Keratinocyte (primary cell): Measurements from ENCODE around the gene INSRR.

Experiments used
- EZH2 ChIP-seq: IDR thresholded peaks from one replicate; pipeline ENCODE4 v1.6.1; 2012; ENCODE audit warnings: inconsistent platforms, mild to moderate bottlenecking, low read length, moderate library complexity
- TF ChIP-seq, protein P1 (sequence below), 3 experiments: IDR thresholded peaks in 1 of 3; conservative IDR thresholded peaks in 1 of 3; optimal IDR thresholded peaks in 1 of 3; 2 replicates in 2 of 3; 3 replicates in 1 of 3; pipeline versions ENCODE3 to v1.5.1; 2011; ENCODE audit warnings: low read length in 3 of 3, mild to moderate bottlenecking in 3 of 3, moderate library complexity in 2 of 3, control low read depth in 1 of 3, inconsistent platforms in 1 of 3; ENCODE audit not compliant: insufficient read depth in 2 of 3; ENCODE audit errors: extremely low read depth in 1 of 3

DNA sequence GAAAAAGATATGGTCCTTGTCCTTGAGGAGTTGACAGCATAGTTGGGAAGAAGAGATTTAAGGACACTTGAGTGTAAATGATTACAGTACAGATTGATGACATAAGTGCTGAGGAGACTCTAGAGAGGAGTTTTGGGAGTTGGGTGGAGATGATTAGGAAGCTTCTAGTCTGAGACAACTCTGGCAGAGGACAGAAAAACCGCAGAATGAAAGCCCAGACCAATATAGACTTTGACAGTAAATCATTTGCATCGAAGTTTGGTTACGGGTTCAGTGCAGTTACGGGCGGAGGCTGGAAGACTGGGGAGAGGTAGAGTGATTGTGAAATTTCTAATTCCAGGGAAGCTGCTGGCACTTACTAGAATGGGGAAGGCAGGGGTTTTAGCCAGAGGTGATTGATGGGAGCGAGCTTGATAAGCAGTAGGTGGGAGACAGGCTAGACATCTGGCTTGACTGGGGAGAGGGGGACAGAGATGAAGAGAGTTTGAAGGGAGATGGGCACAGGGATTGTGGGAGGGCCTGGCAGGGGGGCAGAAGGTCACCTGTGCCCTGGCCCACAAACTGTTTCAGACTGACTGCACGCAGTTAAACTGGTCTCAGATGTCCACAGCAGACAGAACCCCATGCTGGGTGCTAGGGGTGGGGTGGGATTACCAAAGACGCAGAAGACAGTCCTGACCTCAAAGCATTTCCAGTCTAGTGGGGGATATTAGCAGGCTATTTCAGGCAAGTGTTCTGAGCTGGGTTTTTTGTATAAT is 62.4 kb downstream of the INSRR start:
- TF ChIP-seq, protein P1, sequence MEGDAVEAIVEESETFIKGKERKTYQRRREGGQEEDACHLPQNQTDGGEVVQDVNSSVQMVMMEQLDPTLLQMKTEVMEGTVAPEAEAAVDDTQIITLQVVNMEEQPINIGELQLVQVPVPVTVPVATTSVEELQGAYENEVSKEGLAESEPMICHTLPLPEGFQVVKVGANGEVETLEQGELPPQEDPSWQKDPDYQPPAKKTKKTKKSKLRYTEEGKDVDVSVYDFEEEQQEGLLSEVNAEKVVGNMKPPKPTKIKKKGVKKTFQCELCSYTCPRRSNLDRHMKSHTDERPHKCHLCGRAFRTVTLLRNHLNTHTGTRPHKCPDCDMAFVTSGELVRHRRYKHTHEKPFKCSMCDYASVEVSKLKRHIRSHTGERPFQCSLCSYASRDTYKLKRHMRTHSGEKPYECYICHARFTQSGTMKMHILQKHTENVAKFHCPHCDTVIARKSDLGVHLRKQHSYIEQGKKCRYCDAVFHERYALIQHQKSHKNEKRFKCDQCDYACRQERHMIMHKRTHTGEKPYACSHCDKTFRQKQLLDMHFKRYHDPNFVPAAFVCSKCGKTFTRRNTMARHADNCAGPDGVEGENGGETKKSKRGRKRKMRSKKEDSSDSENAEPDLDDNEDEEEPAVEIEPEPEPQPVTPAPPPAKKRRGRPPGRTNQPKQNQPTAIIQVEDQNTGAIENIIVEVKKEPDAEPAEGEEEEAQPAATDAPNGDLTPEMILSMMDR (optimal IDR thresholded peaks at IDR 0.05 in 1 of 3, IDR thresholded peaks at IDR 0.05 in 1 of 3, conservative IDR thresholded peaks at IDR 0.05 in 1 of 3; ENCODE audit: extremely low read depth in 1 of 3, insufficient read depth in 2 of 3, low read length in 3 of 3), result no peak
- TF ChIP-seq EZH2, result no peak
